Heart right ventricle (tissue), 16 donors: ENCODE measurements around the gene ESPNL. TPM values are rescaled to one million over a fixed set of nuclear protein-coding genes. Genes with fewer than 3 reads are reported as not detected.
A peak's percentile ranks its signal among the peaks of the same experiment; 100 is the strongest.

Source experiments
- ATAC-seq, 8 donors: fragments of 200-7000 bp; cut with Tn5 transposase; one replicate each; pipeline ENCODE4 v1.9.1; 2020; ENCODE audit warnings: mild to moderate bottlenecking in 8 of 8, moderate library complexity in 8 of 8, moderate number of reproducible peaks in 1 of 8
- DNase-seq, 2 donors: peaks; one replicate each; pipeline ENCODE4 v3.0.0-alpha.2; 2020
- H3K27ac ChIP-seq, 10 donors: fragments of 200-600 bp; sonication (generic) in 2 of 10; one replicate each; pipeline versions ENCODE4 v1.5.0 to v1.8.0; 2020 to 2022; ENCODE audit warnings: mild to moderate bottlenecking in 3 of 10
- H3K27me3 ChIP-seq, 7 donors: fragments of 200-600 bp; one replicate each; pipeline ENCODE4 v1.8.0; 2021 to 2022; ENCODE audit warnings: mild to moderate bottlenecking in 2 of 7
- H3K36me3 ChIP-seq, 9 donors: fragments of 200-600 bp; sonication (generic) in 1 of 9; one replicate each; pipeline versions ENCODE4 v1.5.0 to v1.8.0; 2020 to 2022; ENCODE audit warnings: mild to moderate bottlenecking in 2 of 9
- H3K4me1 ChIP-seq, 9 donors: fragments of 200-600 bp; sonication (generic) in 1 of 9; one replicate each; pipeline versions ENCODE4 v1.5.0 to v1.8.0; 2020 to 2022; ENCODE audit warnings: mild to moderate bottlenecking in 4 of 9
- H3K4me3 ChIP-seq, 10 donors: fragments of 200-600 bp; sonication (generic) in 2 of 10; one replicate each; pipeline versions ENCODE4 v1.5.0 to v1.8.0; 2020 to 2022; ENCODE audit warnings: mild to moderate bottlenecking in 7 of 10, moderate library complexity in 2 of 10
- H3K9me3 ChIP-seq, 11 donors: fragments of 200-600 bp in 10 of 11; sonication (generic) in 2 of 11; one replicate each; pipeline versions ENCODE4 v1.5.0 to v1.8.0; 2013 to 2022; ENCODE audit warnings: mild to moderate bottlenecking in 2 of 11, control low read depth in 1 of 11, moderate library complexity in 1 of 11
- CTCF ChIP-seq, 9 donors: fragments of 200-600 bp; sonication (generic) in 2 of 9; IDR thresholded peaks; one replicate each; pipeline versions ENCODE4 v1.5.0 to v1.8.0; 2021 to 2022; ENCODE audit warnings: antibody characterized with exemption in 9 of 9, mild to moderate bottlenecking in 5 of 9, moderate library complexity in 1 of 9
- WGBS, 2 donors: extraction: QIAGEN DNeasy Blood & Tissue Kit; methylation state at CpG; one replicate each; pipeline ENCODE4 v1.1.7; 2013; ENCODE audit warnings: inconsistent platforms in 1 of 2; 5-methylcytosine and 5-hydroxymethylcytosine counted together
- intact Hi-C, 10 donors: fragments of 100-400 bp; cut with DNase I; formaldehyde crosslinking; loops; one replicate each; pipeline versions ENCODE4 v1.11.1 to v1.14.2; 2022
- polyA plus RNA-seq, 2 donors: library from polyadenylated mRNA; stranded (reverse); fragments of 200-250 nt; gene quantifications; one replicate each; pipeline ENCODE4 v1.2.3, GENCODE V29; 2013
- total RNA-seq, 10 donors: library from RNA; stranded (reverse); fragmentation: NEBNext Ultra II Directional in 3 of 10; extraction: Animal tissue kit (Norgen Biotek cat#: 25700) in 3 of 10; gene quantifications; one replicate each; pipeline versions ENCODE4 v1.2.1 to v1.2.4, GENCODE V29; 2021 to 2023
- donor health status: Arrhythmogenic right ventricular cardiomyopathy.
- donor health status: ischemic (EF 13 %, LVEDD 7.1; RV severe dilation, severe dysfunction).
- donor health status: healthy with polysubstance abuse.
- donor health status: DM: no; HTN: yes; CAD: no.
- donor health status: DM: no; HTN: no; CAD: no.
- donor health status: ischemic (EF 25% LVEDD 6.9; RV normal size, moderate dysfunction).
- donor health status: ischemic (EF 25% LVEDD 5.7; RV mildly dilated, moderate dysfunction).
- donor health status: healthy.
- donor health status: DM: yes; HTN: yes; CAD: no.
- donor health status: Ischemic cardiomyopathy.
- donor health status: ischemic (EF 35%, LVEDD 5.7; RV mildly dilated, moderate dysfunction).
- donor health status: nonischemic (EF 11% LVEDD 7.7; RV severe dilation, severe dysfunction).
- donor health status: DM: yes; HTN: yes; CAD: no.
- donor health status: PGD.
- donor health status: ischemic (EF 29% LVEDD 5.4; RV normal size, mild dysfunction).
- donor health status: nonischemic (EF 23%, LVEDD 6.1; RV moderate dilation, normal function).

The ESPNL gene
- total and polyA plus RNA-seq, 12 donors: 0.01 to 1.7 (median 0.33) TPM; not detected in 2

- intact Hi-C loops: loop anchor here in 1 of 10 donors (2.0 kb wide), 1 partner anchor 143 kb away; no protein-coding TSS in a partner anchor
- Histone ChIP-seq H3K27me3 (peaks cover 0 to 37% (median 24%) of the 10 kb centered on the region in 7 donors), H3K4me1 (peaks cover 0 to 8% (median 0%) of the 10 kb centered on the region in 9 donors), H3K4me3 (no peak overlapping the region), H3K9me3 (no peaks in the 10 kb centered on the region), H3K27ac (no peak overlapping the region), H3K36me3 (no peaks in the 10 kb centered on the region)
- 64 to 71% methylated on average over 15 of the region's 15 CpGs for WGBS, 2 donors
- peak in 1 of 2 donors; percentile 7 for DNase-seq
- no peak for ATAC-seq
- no peak for TF ChIP-seq CTCF (IDR thresholded peaks at IDR 0.05)
Observed at GRCh38 chr2:238119756-238120462, 19.8 kb downstream of the ESPNL start.

GRCh38 chr2:238120463-238121298, 20.5 kb downstream of the ESPNL start:
- DNase-seq (peak in 1 of 2 donors; percentile 23), ATAC-seq (peak in 7 of 8 donors; percentile 4 to 71 (median 52))
- peaks cover 0 to 30% (median 19%) of the 10 kb centered on the region in 7 donors for H3K27me3 ChIP-seq
- no peaks in the 10 kb centered on the region for H3K36me3 ChIP-seq
- peak in 6 of 9 donors; percentile 12 to 41 (median 24) for TF ChIP-seq CTCF (IDR thresholded peaks at IDR 0.05)
- WGBS, 2 donors: 29 to 37% methylated on average over 30 of the region's 30 CpGs
- intact Hi-C loops: loop anchor here in 1 of 10 donors (2.0 kb wide), 1 partner anchor 142 kb away; no protein-coding TSS in a partner anchor
- H3K4me3 ChIP-seq: no peak overlapping the region
- H3K4me1 ChIP-seq: peaks cover 0 to 8% (median 0%) of the 10 kb centered on the region in 9 donors
- H3K9me3 ChIP-seq: no peaks in the 10 kb centered on the region
- no peak overlapping the region for H3K27ac ChIP-seq

GRCh38 chr2:238121511-238122286, 21.6 kb downstream of the ESPNL start:
- Histone ChIP-seq H3K4me3 (no peak overlapping the region), H3K36me3 (no peaks in the 10 kb centered on the region), H3K4me1 (peaks cover 0 to 8% (median 0%) of the 10 kb centered on the region in 9 donors), H3K9me3 (no peaks in the 10 kb centered on the region), H3K27me3 (peaks cover 0 to 19% (median 10%) of the 10 kb centered on the region in 7 donors), H3K27ac (no peak overlapping the region)
- DNase-seq: peak in 1 of 2 donors; percentile 1
- no peak for TF ChIP-seq CTCF (IDR thresholded peaks at IDR 0.05)
- 87 to 88% methylated on average over 27 of the region's 27 CpGs for WGBS, 2 donors
- no peak for ATAC-seq
- intact Hi-C loops: loop anchor here in 1 of 10 donors (2.0 kb wide), 1 partner anchor 141 kb away; no protein-coding TSS in a partner anchor
